GM19397 (cell line): ENCODE data around the gene SRSF2.
A peak's percentile ranks its signal among the peaks of the same experiment; 100 is the strongest.
"Not testable (repeated sequence)": the region's sequence is repeated elsewhere in the genome, so short reads cannot be mapped to it uniquely, and the experiment has no call there.

Experiments used
- ATAC-seq: cut with Tn5 transposase; IDR thresholded peaks from one replicate; pipeline ENCODE4 v1.9.1; 2021; ENCODE audit warnings: mild to moderate bottlenecking, moderate library complexity; ENCODE audit not compliant: unreplicated experiment

SRSF2 gene

DNA sequence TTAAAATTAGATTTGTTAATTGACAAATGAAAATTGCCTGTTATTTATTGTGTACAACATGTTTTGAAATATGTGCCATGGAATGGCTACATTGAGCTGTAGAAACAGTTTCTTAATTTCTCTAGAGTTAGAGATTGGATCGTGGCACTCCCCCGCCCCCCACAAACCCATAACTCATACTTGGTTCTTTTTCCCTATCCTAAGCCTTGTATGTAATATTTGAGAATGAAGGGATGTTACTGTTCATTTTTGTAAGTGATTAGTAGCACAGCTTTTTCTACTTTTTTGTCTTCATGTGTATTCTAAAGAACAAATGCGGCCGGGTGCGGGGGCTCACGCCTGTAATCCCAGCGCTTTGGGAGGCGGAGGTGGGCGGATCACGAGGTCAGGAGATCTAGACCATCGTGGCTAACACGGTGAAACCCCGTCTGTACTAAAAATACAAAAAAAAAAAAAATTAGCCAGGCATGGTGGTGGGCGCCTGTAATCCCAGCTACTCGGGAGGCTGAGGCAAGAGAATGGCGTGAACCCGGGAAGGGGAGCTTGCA is 2.5 kb upstream of the SRSF2 start:
- ATAC-seq = not testable (repeated sequence)

GRCh38 chr17:76738468-76738850 is 1.3 kb upstream of the SRSF2 start:
- no peak for ATAC-seq

GRCh38 chr17:76737676-76738467 is 741 bp upstream of the SRSF2 start, which contains the start of gene MFSD11:
Gene MFSD11 (plus strand): TSS chr17:76738119. CDS start chr17:76738353, 234 bp downstream.
- peak; percentile 59 for ATAC-seq

- peak; percentile 18 for ATAC-seq
Measured at GRCh38 chr17:76736349-76737081, 616 bp downstream of the SRSF2 start.

DNA sequence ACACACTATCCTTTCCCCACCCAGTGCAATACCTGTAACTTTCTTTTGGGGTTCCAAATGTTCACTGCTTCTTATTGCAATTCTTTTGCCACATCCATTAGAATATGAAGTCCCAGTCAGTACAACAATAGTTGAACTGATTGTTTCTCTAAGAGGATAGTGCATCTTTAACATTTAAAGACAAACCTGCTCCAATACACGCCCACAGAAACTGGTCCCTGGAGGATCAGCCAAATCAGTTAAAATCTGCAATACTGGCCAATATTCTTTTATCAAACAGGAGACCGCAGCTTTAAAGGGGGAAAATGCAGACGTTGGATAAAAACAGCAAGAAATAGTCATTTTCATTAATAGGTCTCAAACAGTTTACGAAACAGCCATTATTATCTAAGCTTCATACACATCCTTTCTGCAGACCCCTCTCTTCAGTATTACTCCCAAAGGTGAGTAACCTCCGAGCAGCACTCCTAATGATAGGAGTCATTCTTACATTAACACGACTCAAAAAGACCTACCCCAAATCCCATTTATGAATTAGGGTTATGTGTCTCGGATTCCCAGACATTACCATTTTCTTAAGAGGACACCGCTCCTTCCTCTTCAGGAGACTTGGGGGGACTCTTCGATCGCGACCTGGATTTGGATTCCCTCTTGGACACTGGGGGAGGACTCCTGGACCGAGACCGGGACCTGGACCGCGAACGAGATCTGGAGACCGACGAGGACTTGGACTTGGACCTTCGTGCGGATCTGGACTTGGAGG is 1.4 kb downstream of the SRSF2 start:
- no peak for ATAC-seq

DNA sequence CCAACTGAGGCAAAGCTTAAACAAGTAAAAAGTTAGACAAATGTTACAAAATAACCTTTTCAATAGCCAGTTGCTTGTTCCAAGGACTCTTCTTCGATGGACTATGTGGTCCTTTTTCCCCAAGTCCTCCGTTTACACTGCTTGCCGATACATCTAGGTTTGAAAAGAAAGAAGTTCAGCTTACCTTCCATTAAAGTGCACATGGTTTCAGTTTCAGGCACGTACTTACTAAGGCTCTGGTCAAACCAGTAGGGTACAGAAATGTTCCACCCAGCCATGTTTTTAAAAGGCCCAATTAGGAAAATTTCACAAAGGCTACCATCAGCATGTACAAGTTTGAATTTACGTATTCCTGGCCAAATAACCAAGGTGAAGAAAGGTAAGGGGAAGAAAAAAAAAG is 2.1 kb downstream of the SRSF2 start:
- ATAC-seq = no peak

- ATAC-seq = no peak
Measured at GRCh38 chr17:76734080-76734840, 2.9 kb downstream of the SRSF2 start.

GRCh38 chr17:76733618-76733957 is 3.5 kb downstream of the SRSF2 start:
- ATAC-seq = no peak

- no peak for ATAC-seq
Measured at GRCh38 chr17:76732734-76733617, 4.2 kb downstream of the SRSF2 start.

GRCh38 chr17:76731800-76732733 is 5.1 kb downstream of the SRSF2 start:
- ATAC-seq = not testable (repeated sequence)

DNA sequence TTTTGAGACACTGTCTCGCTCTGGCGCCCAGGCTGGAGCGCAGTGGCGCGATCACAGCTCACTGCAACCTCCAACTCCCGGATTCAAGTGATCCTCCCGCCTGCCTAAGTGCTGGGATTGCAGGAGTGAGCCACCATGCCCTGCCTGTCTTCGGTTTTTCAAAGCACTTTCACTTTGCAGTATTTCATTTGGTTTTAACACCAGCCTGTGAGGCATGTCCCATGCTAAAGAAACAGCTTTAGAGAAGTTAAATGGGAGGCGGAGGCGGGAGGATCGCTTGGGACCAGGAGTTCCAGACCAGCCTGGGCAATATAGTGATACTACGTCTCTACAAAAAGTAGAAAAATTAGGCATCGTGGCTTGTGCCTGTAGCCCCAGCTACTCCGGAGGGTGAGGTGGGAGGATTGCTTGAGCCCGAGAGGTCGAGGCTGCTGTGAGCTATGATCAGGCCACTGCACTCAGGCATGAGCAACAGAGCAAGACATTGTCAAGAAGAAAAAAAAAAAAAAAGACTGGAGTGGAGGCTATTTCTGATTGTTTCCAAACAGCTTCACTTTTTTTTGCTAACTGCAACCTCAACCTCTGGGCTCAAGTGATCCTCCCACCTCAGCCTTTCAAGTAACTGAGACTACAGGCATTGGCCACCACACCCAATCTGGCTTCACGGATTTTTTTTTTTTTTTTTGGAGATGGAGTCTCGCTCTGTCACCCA is 9.2 kb downstream of the SRSF2 start:
- ATAC-seq = no peak

DNA sequence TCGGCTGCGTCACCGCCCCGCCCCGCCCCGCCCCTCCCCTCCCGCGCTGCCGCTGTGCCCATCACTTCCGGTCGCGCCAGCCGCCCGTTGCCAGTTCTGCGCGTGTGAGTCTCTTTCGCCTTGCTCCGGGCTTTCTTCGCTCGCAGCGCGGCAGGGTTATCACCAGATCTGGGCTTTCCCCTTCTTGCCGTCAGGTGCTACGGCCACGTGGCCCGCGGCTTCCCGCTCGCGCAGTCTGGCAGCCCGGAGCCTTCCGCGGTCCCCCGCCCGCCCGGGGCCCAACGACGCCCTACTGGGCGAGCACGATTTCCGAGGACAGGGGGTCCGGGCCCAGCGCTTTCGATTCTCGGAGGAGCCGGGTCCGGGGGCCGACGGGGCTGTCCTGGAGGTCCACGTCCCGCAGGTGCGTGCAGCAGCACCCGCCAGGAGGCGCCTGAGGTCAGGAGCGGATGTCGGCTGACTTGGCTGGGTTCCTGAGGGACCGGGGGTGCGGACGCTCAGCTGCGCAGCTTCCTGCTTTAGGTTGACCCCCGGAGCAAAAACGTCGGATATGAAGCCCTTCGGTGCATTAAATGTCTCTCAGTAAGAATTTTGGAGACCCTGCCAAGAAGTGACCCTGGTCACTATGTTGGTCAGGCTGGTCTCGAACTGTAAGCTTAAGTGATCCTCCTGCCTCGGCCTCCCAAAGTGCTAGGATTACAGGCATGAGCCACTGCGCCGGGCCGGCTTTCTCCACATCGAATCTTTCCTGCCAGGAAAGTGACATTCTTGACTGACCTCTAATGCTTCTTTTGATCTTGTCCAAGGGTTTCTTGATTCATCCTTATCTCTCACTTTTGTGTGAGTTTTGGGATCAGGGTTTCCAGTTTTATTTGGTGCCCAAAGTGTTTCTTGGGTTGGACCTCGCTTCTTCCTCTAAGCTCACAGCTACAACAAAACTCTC is 10.1 kb downstream of the SRSF2 start, which contains the start of gene METTL23:
Gene METTL23 (plus strand): TSS at position 64 of the 943 bp plus-strand sequence. CDS start 2,872 bp downstream, outside the sequence.
- ATAC-seq = peak; percentile 51

GRCh38 chr17:76726231-76726775 is 10.8 kb downstream of the SRSF2 start, which contains the start of gene JMJD6:
Gene JMJD6 (minus strand): TSS chr17:76726606. CDS start chr17:76726475, 131 bp downstream.
- ATAC-seq = peak; percentile 70

DNA sequence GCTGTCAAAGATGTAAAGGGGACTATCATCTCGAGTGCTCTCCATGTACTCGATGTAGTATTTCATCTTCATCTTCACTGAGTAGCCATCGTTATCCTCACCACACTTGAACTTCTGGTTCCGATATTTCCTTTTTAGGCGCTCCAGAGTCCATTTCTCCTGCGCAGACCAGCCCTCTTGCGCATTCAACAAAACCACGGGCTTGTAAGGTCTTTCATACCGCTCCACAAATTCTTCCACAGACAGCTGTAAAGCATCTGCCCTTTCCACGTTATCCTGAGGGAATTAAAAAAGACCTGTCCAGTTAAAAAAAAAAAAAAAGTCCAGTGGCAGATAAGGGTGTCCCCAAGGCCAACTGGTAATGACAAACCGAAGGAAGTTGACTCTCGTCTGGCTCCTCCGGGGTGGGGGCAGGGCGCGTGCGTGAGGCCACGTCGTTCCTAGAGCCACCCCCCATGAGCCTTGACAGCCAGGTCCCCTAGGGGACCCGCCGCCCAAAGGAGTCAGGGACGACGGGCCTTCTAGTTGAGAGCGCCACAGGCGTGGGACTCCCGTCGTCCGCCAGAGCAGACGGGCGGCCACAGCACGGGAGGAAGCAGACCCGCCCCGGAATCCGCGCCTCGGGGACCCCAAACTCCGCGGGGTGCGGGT is 11.4 kb downstream of the SRSF2 start:
- ATAC-seq = peak; percentile 14

DNA sequence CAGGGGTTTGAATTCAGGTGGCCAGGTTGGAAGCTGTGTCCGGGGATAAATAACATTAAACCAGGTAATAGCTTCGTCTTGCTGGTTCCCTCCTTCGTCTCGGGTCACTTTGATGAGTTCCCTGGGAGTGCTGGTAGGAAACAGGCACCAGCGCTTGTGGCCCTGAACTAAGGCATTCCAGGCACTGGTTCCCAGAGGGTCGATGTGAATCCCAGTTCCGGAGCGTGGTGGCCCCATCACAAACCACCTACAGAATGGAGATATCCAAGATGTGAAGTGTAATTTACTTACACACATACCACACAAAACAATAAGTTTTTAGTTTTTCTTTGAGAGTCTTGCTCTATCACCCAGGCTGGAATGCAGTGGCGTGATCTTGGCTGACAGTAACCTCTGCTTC is 13.3 kb downstream of the SRSF2 start:
- ATAC-seq = no peak

DNA sequence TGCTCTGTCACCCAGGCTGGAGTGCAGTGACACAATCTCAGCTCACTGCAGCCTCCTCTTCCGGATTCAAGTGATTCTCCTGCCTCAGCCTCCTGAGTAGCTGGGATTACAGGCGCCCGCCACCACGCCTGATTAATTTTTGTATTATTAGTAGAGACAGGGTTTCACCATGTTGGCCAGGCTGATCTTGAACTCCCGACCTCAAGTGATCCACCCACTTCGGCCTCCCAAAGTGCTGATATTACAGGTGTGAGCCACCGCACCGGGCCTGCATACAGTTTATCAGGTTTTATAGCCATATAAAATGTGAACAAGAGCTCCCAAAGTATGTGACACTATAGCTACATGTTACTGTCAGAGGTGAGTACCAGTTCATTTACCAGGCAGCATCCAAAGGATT is 14.2 kb downstream of the SRSF2 start:
- not testable (repeated sequence) for ATAC-seq
